Lower lobe of right lung (tissue), 2 donors: Measurements from ENCODE around the gene CNTF. TPM values are rescaled to one million over a fixed set of nuclear protein-coding genes. Genes with fewer than 3 reads are reported as not detected.
A peak's percentile ranks its signal among the peaks of the same experiment; 100 is the strongest.
"Not testable (repeated sequence)": the region's sequence is repeated elsewhere in the genome, so short reads cannot be mapped to it uniquely, and the experiment has no call there.

Source experiments
- ATAC-seq, 2 donors: fragments of 200-7000 bp; cut with Tn5 transposase; one replicate each; pipeline ENCODE4 v1.9.1; 2020 to 2022; ENCODE audit warnings: mild to moderate bottlenecking in 2 of 2, moderate library complexity in 2 of 2
- DNase-seq: peaks from one replicate; pipeline ENCODE4 v3.0.0-alpha.2; 2020
- H3K27ac ChIP-seq: fragments of 200-600 bp; one replicate; pipeline ENCODE4 v1.8.0; 2022
- H3K27me3 ChIP-seq: fragments of 200-600 bp; one replicate; pipeline ENCODE4 v1.8.0; 2022; ENCODE audit warnings: low read depth
- H3K36me3 ChIP-seq: fragments of 200-600 bp; one replicate; pipeline ENCODE4 v1.8.0; 2022; ENCODE audit warnings: mild to moderate bottlenecking
- H3K4me1 ChIP-seq: fragments of 200-600 bp; one replicate; pipeline ENCODE4 v1.8.0; 2022
- H3K4me3 ChIP-seq: fragments of 200-600 bp; one replicate; pipeline ENCODE4 v1.8.0; 2022; ENCODE audit warnings: mild to moderate bottlenecking
- H3K9me3 ChIP-seq: fragments of 200-600 bp; one replicate; pipeline ENCODE4 v1.8.0; 2022
- intact Hi-C: fragments of 100-400 bp; cut with DNase I; formaldehyde crosslinking; loops from one replicate; pipeline ENCODE4 v1.11.0; 2022
- long read RNA-seq: library from polyadenylated mRNA; unstranded; transcript quantifications from one replicate; pipeline ENCODE4 v2.0.0, GENCODE V29; 2021
- total RNA-seq: library from RNA; stranded (reverse); fragmentation: NEBNext Ultra II Directional; extraction: Animal tissue kit (Norgen Biotek cat#: 25700); gene quantifications from one replicate; pipeline ENCODE4 v1.2.1, GENCODE V29; 2021
- TF ChIP-seq, protein P1 (sequence below): fragments of 200-600 bp; IDR thresholded peaks from one replicate; pipeline ENCODE4 v1.8.0; 2022; ENCODE audit warnings: antibody characterized with exemption, mild to moderate bottlenecking
- donor health status: DM: no; HTN: yes; CAD: no; lungs with severe emphysema.

CNTF gene, protein sequence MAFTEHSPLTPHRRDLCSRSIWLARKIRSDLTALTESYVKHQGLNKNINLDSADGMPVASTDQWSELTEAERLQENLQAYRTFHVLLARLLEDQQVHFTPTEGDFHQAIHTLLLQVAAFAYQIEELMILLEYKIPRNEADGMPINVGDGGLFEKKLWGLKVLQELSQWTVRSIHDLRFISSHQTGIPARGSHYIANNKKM
- 1.9 TPM for total RNA-seq
- long read RNA-seq = 0 reads

DNA sequence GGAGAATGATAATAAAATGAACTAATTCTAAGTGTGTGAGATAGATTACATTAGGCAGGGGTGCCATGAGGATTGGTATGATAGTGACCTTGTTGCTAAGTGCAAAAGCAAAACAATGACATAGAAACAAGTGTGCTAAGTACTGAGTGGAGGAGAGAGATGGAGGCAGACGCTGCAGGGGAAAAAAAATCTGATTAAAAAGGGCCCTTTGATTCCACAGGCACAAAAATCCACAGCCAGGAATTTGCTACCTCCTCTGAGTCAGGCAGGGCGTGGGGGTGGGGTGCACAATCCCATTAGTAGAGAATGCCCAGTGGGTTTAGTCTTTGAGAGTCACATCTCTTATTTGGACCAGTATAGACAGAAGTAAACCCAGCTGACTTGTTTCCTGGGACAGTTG, at the start of gene CNTF:
TSS of gene CNTF (plus strand) at position 322 of the 400 bp plus-strand sequence. CDS start 88 bp downstream, outside the sequence.
- DNase-seq (no peak), ATAC-seq (no peak)
- Histone ChIP-seq H3K9me3 (no peaks in the 10 kb centered on the region), H3K36me3 (peaks cover 84% of the 10 kb centered on the region), H3K27me3 (no peaks in the 10 kb centered on the region), H3K4me3 (no peak within 1 kb of the TSS), H3K27ac (no peak within 1 kb of the TSS), H3K4me1 (peaks cover 9% of the 10 kb centered on the region)
- intact Hi-C loops = no loop called here
- TF ChIP-seq, protein P1, sequence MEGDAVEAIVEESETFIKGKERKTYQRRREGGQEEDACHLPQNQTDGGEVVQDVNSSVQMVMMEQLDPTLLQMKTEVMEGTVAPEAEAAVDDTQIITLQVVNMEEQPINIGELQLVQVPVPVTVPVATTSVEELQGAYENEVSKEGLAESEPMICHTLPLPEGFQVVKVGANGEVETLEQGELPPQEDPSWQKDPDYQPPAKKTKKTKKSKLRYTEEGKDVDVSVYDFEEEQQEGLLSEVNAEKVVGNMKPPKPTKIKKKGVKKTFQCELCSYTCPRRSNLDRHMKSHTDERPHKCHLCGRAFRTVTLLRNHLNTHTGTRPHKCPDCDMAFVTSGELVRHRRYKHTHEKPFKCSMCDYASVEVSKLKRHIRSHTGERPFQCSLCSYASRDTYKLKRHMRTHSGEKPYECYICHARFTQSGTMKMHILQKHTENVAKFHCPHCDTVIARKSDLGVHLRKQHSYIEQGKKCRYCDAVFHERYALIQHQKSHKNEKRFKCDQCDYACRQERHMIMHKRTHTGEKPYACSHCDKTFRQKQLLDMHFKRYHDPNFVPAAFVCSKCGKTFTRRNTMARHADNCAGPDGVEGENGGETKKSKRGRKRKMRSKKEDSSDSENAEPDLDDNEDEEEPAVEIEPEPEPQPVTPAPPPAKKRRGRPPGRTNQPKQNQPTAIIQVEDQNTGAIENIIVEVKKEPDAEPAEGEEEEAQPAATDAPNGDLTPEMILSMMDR = no peak

DNA sequence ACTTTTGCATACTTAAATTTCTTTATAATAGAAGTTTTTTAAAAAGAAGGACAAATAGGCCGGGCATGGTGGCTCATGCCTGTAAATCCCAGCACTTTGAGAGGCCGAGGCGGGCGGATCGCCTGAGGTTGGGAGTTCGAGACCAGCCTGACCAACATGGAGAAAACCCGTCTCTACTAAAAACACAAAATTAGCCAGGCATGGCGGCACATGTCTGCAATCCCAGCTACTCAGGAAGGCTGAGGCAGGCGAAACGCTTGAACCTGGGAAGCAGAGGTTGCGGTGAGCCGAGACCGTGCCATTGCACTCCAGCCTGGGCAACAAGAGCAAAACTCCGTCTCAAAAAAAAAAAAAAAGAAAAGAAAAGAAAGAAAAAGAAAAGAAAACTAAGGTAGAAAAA, 49.6 kb upstream of the CNTF start:
- peak overlapping the region; percentile 73 for H3K27ac ChIP-seq
- H3K9me3 ChIP-seq, intact Hi-C loops, H3K27me3 ChIP-seq, DNase-seq, ATAC-seq: not testable (repeated sequence)
- peaks cover 19% of the 10 kb centered on the region for H3K36me3 ChIP-seq
- H3K4me3 ChIP-seq = peak overlapping the region; percentile 32
- peaks cover 55% of the 10 kb centered on the region for H3K4me1 ChIP-seq

DNA sequence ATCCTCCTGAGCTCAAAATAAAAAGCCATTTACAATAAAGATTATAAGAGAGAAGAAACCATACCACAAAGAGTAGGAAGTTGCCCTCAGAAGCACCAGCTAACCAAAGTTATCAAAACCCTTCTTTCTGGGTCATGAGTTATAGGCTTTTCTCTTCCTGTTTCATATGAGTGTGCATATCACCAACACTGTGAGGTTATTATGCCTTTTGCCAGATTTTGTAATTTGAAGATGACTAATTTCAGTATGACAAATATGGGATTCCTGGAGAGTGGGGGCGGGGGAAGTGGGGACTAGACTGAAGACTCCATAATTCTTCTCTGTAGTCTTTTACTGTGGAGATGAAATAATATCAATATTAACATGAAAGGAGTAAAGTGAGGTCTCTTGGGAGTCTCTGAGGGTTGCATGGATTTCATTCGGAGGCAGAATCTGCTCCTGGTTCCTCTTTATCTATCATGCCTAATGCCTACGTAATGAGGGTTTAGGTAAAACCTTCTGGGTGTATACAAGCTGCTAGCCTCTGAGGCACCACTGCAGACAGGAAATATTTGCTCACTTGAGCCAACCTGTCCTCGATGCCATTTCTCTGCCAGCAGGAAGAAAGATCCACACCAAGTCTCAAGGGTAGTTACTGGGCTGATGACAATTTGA, 48.9 kb upstream of the CNTF start:
- peak overlapping the region; percentile 73 for H3K27ac ChIP-seq
- ATAC-seq = no peak
- peak overlapping the region; percentile 32 for H3K4me3 ChIP-seq
- intact Hi-C loops = no loop called here
- no peaks in the 10 kb centered on the region for H3K9me3 ChIP-seq
- TF ChIP-seq, protein P1 = no peak
- peak; percentile 52 for DNase-seq
- peaks cover 51% of the 10 kb centered on the region for H3K4me1 ChIP-seq
- H3K27me3 ChIP-seq = no peaks in the 10 kb centered on the region
- peaks cover 16% of the 10 kb centered on the region for H3K36me3 ChIP-seq

DNA sequence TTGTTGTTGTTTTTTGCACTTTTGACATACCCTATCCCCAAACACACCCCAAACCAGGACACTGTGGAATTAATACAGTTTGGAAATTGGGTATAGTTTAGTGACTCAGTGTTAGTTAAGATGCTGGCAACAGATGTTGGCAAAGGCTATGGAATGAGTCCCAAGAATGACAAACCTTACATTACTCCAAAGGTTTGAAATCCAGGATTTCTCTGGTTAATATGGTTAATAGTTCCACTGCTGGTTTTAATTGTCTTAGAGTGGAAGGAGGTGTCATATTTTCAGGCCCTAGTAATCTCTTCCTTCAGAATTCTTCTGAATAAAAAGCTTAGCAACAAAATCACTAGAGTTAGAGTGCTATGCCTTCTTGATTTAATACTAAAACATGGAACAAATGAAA, 47.6 kb upstream of the CNTF start:
- DNase-seq (no peak), ATAC-seq (no peak)
- TF ChIP-seq, protein P1 = no peak
- peak overlapping the region; percentile 73 for H3K27ac ChIP-seq
- no peaks in the 10 kb centered on the region for H3K27me3 ChIP-seq
- H3K9me3 ChIP-seq = no peaks in the 10 kb centered on the region
- intact Hi-C loops = no loop called here
- peak overlapping the region; percentile 32 for H3K4me3 ChIP-seq
- peaks cover 3% of the 10 kb centered on the region for H3K36me3 ChIP-seq
- H3K4me1 ChIP-seq = peaks cover 51% of the 10 kb centered on the region

DNA sequence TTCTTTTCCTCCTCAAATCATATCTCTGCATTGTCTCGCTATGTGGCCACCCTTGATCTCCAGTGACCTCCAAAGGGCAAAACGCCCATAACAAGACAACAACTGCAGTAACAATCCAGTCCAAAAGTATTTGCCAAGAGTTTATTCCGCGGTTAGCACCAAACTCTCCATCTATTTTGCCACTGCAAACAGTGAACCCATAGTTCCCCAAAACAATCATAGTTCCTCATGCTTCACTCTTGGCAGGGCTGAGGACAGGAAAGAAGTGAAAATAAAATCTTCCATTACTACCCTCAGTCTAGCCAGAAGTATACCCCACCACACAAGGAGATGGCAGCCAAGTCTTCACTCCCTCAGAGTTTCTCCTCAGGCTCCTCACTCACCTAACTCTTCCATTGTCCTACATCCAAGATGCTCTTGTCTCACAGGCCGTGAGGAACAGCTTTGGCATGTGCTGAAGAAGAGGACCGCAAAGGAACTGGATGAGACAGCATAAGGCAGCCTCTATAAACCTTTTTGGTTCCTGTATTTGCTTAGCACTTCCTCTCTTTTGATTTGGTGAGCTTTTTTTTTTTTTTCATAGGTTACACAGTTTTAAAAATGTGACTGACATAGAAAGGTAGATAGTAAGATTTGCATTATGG, 47.0 kb upstream of the CNTF start, which contains the start of gene LPXN:
TSS of gene LPXN (minus strand) at position 480 of the 644 bp plus-strand sequence. CDS start at position 396, 84 bp downstream.
- Histone ChIP-seq H3K4me1 (peaks cover 57% of the 10 kb centered on the region), H3K9me3 (no peaks in the 10 kb centered on the region), H3K36me3 (no peaks in the 10 kb centered on the region), H3K27me3 (no peaks in the 10 kb centered on the region), H3K27ac (peak within 1 kb of the TSS; percentile 98), H3K4me3 (peak within 1 kb of the TSS; percentile 72)
- DNase-seq (no peak), ATAC-seq (no peak)
- intact Hi-C loops = no loop called here
- TF ChIP-seq, protein P1 = no peak
